GM12878 (cell line): ENCODE measurements around the gene P2RX1. TPM values are rescaled to one million over a fixed set of nuclear protein-coding genes. Genes with fewer than 3 reads are reported as not detected.

Experiments used
- ATAC-seq: fragments of 200-7000 bp; cut with Tn5 transposase; 3 replicates; pipeline ENCODE4 v1.9.1; 2020; ENCODE audit warnings: mild to moderate bottlenecking, moderate library complexity
- BruUV-seq: library from RNA; stranded (reverse); fragments of 400-500 nt; replicated peaks from 2 replicates; lab custom pipeline; 2021; lab: Mats Ljungman, UMichigan
- CTCF ChIA-PET: fragments of 300-600 bp; sonication (Branson Sonifier 250); formaldehyde crosslinking; extraction: SDS; loops from one replicate; lab custom pipeline; 2021; ENCODE audit warnings: inconsistent platforms; lab: Yijun Ruan, JAX
- POLR2A ChIA-PET: fragments of 350-600 bp; formaldehyde crosslinking; extraction: SDS; loops from one replicate; lab custom pipeline; 2021; ENCODE audit warnings: inconsistent platforms; lab: Charles Lee
- RAD21 ChIA-PET: fragments of 300-600 bp; sonication (Branson Sonifier 250); formaldehyde crosslinking; loops from one replicate; lab custom pipeline; 2023; ENCODE audit warnings: antibody characterized with exemption; ENCODE audit not compliant: unreplicated experiment; lab: Charles Lee
- SMC1A ChIA-PET: fragments of 300-600 bp; sonication (Branson Sonifier 250); formaldehyde crosslinking; loops from one replicate; lab custom pipeline; 2023; ENCODE audit not compliant: unreplicated experiment, uncharacterized antibody; lab: Charles Lee
- DNase-seq: peaks from one replicate; pipeline ENCODE4 v3.0.0-alpha.2; 2011; ENCODE audit warnings: low read depth, low spot score
- FAIRE-seq: peaks from 3 replicates; lab custom pipeline; 2011; peaks lifted over from hg19 to GRCh38; lab: Jason Lieb, UNC
- H2AFZ ChIP-seq: 2 replicates; pipeline ENCODE4 v1.6.0; 2011; ENCODE audit warnings: low read depth, low read length, control low read depth; ENCODE audit not compliant: control insufficient read depth
- H3K27ac ChIP-seq: 2 replicates; pipeline ENCODE4 v1.5.1; 2011; ENCODE audit warnings: control low read depth; ENCODE audit not compliant: control insufficient read depth, insufficient read depth
- H3K27me3 ChIP-seq, 2 experiments: replicated peaks in 1 of 2; 2 replicates each; pipeline versions ENCODE4 v1.6.0 to v1.6.1; 2011; ENCODE audit warnings: low read length in 1 of 2; ENCODE audit not compliant: control insufficient read depth in 2 of 2, insufficient read depth in 2 of 2
- H3K36me3 ChIP-seq, 2 experiments: 2 replicates each; pipeline ENCODE4 v1.5.1; 2011; ENCODE audit warnings: low read length in 1 of 2; ENCODE audit not compliant: control insufficient read depth in 2 of 2, insufficient read depth in 2 of 2
- H3K4me1 ChIP-seq: 2 replicates; pipeline ENCODE4 v1.6.1; 2011; ENCODE audit warnings: mild to moderate bottlenecking, low read length, moderate library complexity, mixed read lengths; ENCODE audit not compliant: control insufficient read depth, insufficient read depth
- H3K4me2 ChIP-seq: 2 replicates; pipeline ENCODE4 v1.6.0; 2011; ENCODE audit warnings: control low read depth; ENCODE audit not compliant: control insufficient read depth, insufficient read depth
- H3K4me3 ChIP-seq: fragments of 200-600 bp; sonication (generic); 2 replicates; pipeline ENCODE4 v1.5.1; 2016
- H3K79me2 ChIP-seq: 2 replicates; pipeline ENCODE4 v1.6.0; 2011; ENCODE audit warnings: low read length; ENCODE audit not compliant: control insufficient read depth, insufficient read depth
- H3K9ac ChIP-seq: 2 replicates; pipeline ENCODE4 v1.8.0; 2011; ENCODE audit warnings: low read length, control low read depth, mixed read lengths; ENCODE audit not compliant: control insufficient read depth, insufficient read depth
- H3K9me3 ChIP-seq: replicated peaks from 3 replicates; pipeline ENCODE4 v1.5.1; 2011; ENCODE audit warnings: mild to moderate bottlenecking, low read length; ENCODE audit not compliant: control insufficient read depth, insufficient read depth
- H4K20me1 ChIP-seq: 2 replicates; pipeline ENCODE4 v1.6.0; 2011; ENCODE audit not compliant: control insufficient read depth, insufficient read depth
- FOXK2 ChIP-seq: fragments of 450-650 bp; IDR thresholded peaks from 2 replicates; pipeline ENCODE4 v1.6.1; 2017; ENCODE audit warnings: mild to moderate bottlenecking, moderate library complexity
- POLR2A ChIP-seq: IDR thresholded peaks from 2 replicates; pipeline ENCODE4 v1.6.1; 2011; ENCODE audit warnings: low read depth, mild to moderate bottlenecking, low read length
- WGBS: methylation state at CpG from one replicate; pipeline ENCODE4 v1.1.6; 2016; ENCODE audit warnings: low lambda C conversion rate; ENCODE audit not compliant: insufficient replicate concordance, insufficient coverage; ENCODE audit errors: missing lambda C conversion rate; 5-methylcytosine and 5-hydroxymethylcytosine counted together
- in situ Hi-C: fragments of 300-500 bp; cut with MboI; formaldehyde crosslinking; loops from 9 replicates; pipeline ENCODE4 v1.14.3; 2018; ENCODE audit warnings: mixed read lengths
- intact Hi-C: fragments of 100-400 bp; cut with micrococcal nuclease; formaldehyde crosslinking; loops from one replicate; pipeline ENCODE4 v1.14.2; 2022; ENCODE audit not compliant: unreplicated experiment
- polyA plus RNA-seq, 11 experiments: library from polyadenylated mRNA; depleted of rRNA in 4 of 11; unstranded in 6 of 11; stranded (reverse) in 5 of 11; fragments of >200 nt; fragmentation: Nextera tagmentation in 4 of 11; fragmentation: Illumina TruSeq in 1 of 11; extraction: Ambion mirVana in 4 of 11; extraction: Trizol in 1 of 11; gene quantifications; 1 replicate in 1 of 11; 2 replicates in 10 of 11; pipeline versions ENCODE4 v1.2.1 to v1.2.3, GENCODE V29; 2011 to 2016; ENCODE audit warnings: inconsistent platforms in 2 of 11, missing spikeins in 2 of 11, low read depth in 1 of 11
- total RNA-seq, 4 experiments: library from RNA; depleted of rRNA in 3 of 4; stranded (reverse); fragments of >200 nt in 3 of 4; fragmentation: Illumina TruSeq in 1 of 4; extraction: Trizol in 1 of 4; gene quantifications; 2 replicates each; pipeline versions ENCODE4 v1.2.1 to v1.2.3, GENCODE V29; 2013 to 2021
- TF ChIP-seq, protein P1 (sequence below): fragments of 450-650 bp; IDR thresholded peaks from 2 replicates; pipeline ENCODE4 v1.6.1; 2017; ENCODE audit warnings: antibody characterized with exemption, mild to moderate bottlenecking, moderate library complexity

Gene P2RX1
- total and polyA plus RNA-seq, 10 of the 15 experiments (the other 5 are each of a cell fraction or from before 2014, with no cell fraction given): 0.12 to 6.2 (median 3.4) TPM

DNA sequence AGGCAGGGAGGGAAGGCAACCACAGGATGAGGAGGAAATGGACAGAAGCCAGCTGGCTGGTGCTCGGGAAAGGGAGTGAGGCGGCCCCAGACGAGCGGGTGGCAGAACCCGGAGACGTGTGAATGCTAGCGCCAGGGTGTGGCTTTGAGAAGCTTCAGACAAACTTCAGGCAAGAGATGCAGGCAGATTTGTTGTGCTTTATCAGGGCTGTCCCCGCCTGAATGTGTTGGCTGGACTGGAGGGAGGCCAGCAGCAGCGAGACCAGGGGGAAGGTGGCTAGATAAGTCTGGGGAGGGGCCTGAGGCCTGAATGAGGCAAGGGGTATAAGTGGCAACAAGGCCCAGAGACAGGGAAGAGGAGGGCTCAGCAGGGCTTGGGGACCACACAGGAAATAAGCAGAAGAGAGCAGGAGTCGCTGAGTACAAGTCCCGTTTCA is 45.4 kb downstream of the P2RX1 start:
- in situ Hi-C loops: no loop called here
- CTCF ChIA-PET: no interaction called here

DNA sequence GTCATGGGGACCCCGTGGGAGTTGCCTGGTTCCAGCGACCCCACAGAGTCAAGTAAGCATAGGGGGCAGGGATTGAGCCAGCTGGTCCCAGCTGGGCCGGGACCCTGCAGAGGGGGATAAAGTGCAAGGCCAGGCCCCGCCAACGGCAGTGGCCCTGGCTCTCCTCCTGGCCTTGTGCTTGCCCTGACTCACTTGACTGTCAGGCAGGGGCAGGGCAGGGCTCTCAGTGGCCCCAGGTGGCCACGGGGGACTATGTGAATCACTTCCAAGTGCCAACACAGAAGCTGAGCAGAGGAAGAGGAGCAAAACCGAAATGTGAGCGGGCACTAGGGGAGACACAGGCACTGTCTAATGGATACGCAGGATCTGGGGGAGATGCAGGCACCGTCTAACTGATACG is 48.7 kb downstream of the P2RX1 start:
- BruUV-seq: no TSS peak
- ChIA-PET SMC1A (no interaction called here), POLR2A (no interaction called here), RAD21 (no interaction called here), CTCF (no interaction called here)
- DNase-seq (no peak), ATAC-seq (no peak), FAIRE-seq (no peak)
- no peaks in the 10 kb centered on the region for H3K36me3 ChIP-seq
- H3K27ac ChIP-seq: no peak overlapping the region
- no peak overlapping the region for H2AFZ ChIP-seq
- H3K4me3 ChIP-seq: no peak overlapping the region
- H3K4me1 ChIP-seq: peaks cover 5% of the 10 kb centered on the region; the same call in 1 of the 2 replicates
- H3K9ac ChIP-seq: no peak overlapping the region
- no peaks in the 10 kb centered on the region for H3K27me3 ChIP-seq
- intact Hi-C loops (no loop called here), in situ Hi-C loops (loop anchor here (5.0 kb wide), 1 partner anchor 140 kb away; no protein-coding TSS in a partner anchor)
- no peaks in the 10 kb centered on the region for H4K20me1 ChIP-seq
- no peak for TF ChIP-seq FOXK2
- 61% methylated on average over 11 of the region's 11 CpGs for WGBS
- no peaks in the 10 kb centered on the region for H3K9me3 ChIP-seq
- H3K4me2 ChIP-seq: no peak overlapping the region
- H3K79me2 ChIP-seq: no peaks in the 10 kb centered on the region

More for the DNA sequence above, 45.4 kb downstream of the P2RX1 start:
- peak; percentile 67 for ATAC-seq
- H3K4me1 ChIP-seq: peaks cover 5% of the 10 kb centered on the region; the same call in 1 of the 2 replicates
- DNase-seq: no peak
- no peaks in the 10 kb centered on the region for H3K9me3 ChIP-seq
- H3K36me3 ChIP-seq: no peaks in the 10 kb centered on the region
- H3K9ac ChIP-seq: peak overlapping the region; percentile 15; the same call in 1 of the 2 replicates
- H2AFZ ChIP-seq: peak overlapping the region; percentile 88
- H3K4me3 ChIP-seq: no peak overlapping the region
- POLR2A ChIA-PET: no interaction called here
- SMC1A ChIA-PET: no interaction called here
- TF ChIP-seq, protein P1, sequence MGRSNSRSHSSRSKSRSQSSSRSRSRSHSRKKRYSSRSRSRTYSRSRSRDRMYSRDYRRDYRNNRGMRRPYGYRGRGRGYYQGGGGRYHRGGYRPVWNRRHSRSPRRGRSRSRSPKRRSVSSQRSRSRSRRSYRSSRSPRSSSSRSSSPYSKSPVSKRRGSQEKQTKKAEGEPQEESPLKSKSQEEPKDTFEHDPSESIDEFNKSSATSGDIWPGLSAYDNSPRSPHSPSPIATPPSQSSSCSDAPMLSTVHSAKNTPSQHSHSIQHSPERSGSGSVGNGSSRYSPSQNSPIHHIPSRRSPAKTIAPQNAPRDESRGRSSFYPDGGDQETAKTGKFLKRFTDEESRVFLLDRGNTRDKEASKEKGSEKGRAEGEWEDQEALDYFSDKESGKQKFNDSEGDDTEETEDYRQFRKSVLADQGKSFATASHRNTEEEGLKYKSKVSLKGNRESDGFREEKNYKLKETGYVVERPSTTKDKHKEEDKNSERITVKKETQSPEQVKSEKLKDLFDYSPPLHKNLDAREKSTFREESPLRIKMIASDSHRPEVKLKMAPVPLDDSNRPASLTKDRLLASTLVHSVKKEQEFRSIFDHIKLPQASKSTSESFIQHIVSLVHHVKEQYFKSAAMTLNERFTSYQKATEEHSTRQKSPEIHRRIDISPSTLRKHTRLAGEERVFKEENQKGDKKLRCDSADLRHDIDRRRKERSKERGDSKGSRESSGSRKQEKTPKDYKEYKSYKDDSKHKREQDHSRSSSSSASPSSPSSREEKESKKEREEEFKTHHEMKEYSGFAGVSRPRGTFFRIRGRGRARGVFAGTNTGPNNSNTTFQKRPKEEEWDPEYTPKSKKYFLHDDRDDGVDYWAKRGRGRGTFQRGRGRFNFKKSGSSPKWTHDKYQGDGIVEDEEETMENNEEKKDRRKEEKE: no peak
- TF ChIP-seq POLR2A: 0 out of 2 replicates have a peak, but pooled peaks have one; percentile 26
- H3K4me2 ChIP-seq: peak overlapping the region; percentile 62
- H3K27ac ChIP-seq: peak overlapping the region; percentile 76
- RAD21 ChIA-PET: no interaction called here
- intact Hi-C loops: no loop called here
- no peaks in the 10 kb centered on the region for H3K27me3 ChIP-seq
- peak; percentile 59 for FAIRE-seq
- no TSS peak for BruUV-seq
- no peaks in the 10 kb centered on the region for H3K79me2 ChIP-seq
- 61% methylated on average over 11 of the region's 11 CpGs for WGBS
- H4K20me1 ChIP-seq: no peaks in the 10 kb centered on the region
